SK-N-SH (cell line): ENCODE measurements around the gene SMU1.

Experiments
- CHD2 ChIP-seq: fragments of 150-350 bp; IDR thresholded peaks from 2 replicates; pipeline ENCODE4 v1.6.1; 2018; ENCODE audit warnings: low read length; ENCODE audit not compliant: partially characterized antibody
- CTCF ChIP-seq: fragments of 200-600 bp; sonication (generic); IDR thresholded peaks from 2 replicates; pipeline ENCODE4 v1.6.1; 2017; ENCODE audit warnings: antibody characterized with exemption, mild to moderate bottlenecking, moderate library complexity
- EP300 ChIP-seq, 2 experiments: IDR thresholded peaks; 2 replicates each; pipeline versions ENCODE4 v1.4.0 to v1.6.1; 2012; ENCODE audit warnings: borderline replicate concordance in 1 of 2, low read depth in 1 of 2, low read length in 1 of 2
- EZH2phosphoT487 ChIP-seq: fragments of 200-600 bp; sonication (generic); IDR thresholded peaks from 2 replicates; pipeline ENCODE4 v1.6.1; 2017; ENCODE audit warnings: low read depth, mixed run types, mild to moderate bottlenecking, antibody characterized with exemption, moderate library complexity, borderline replicate concordance
- MAX ChIP-seq: IDR thresholded peaks from 2 replicates; pipeline ENCODE4 v1.4.0; 2012; ENCODE audit warnings: low read depth
- MEF2A ChIP-seq: IDR thresholded peaks from 2 replicates; pipeline ENCODE4 v1.4.0; 2012; ENCODE audit warnings: low read depth, borderline replicate concordance
- MXI1 ChIP-seq: IDR thresholded peaks from 2 replicates; pipeline ENCODE4 v1.6.1; 2012; ENCODE audit warnings: mild to moderate bottlenecking, low read depth, low read length, improper control_type of control experiment
- POLR2AphosphoS5 ChIP-seq: IDR thresholded peaks from 2 replicates; pipeline ENCODE4 v1.6.1; 2012; ENCODE audit warnings: low read depth, low read length
- RAD21 ChIP-seq: IDR thresholded peaks from 2 replicates; pipeline ENCODE4 v1.6.1; 2012; ENCODE audit warnings: mild to moderate bottlenecking, low read length
- RCOR1 ChIP-seq: fragments of 150-350 bp; IDR thresholded peaks from 2 replicates; pipeline ENCODE4 v1.6.1; 2017; ENCODE audit warnings: antibody characterized with exemption, low read length
- REST ChIP-seq: IDR thresholded peaks from 2 replicates; pipeline ENCODE4 v1.6.1; 2012; ENCODE audit warnings: mild to moderate bottlenecking, low read depth, low read length, moderate library complexity
- ZBTB33 ChIP-seq: IDR thresholded peaks from 2 replicates; pipeline ENCODE4 v1.4.0; 2012; ENCODE audit warnings: low read depth, borderline replicate concordance

- TF ChIP-seq CTCF (no peak), EZH2phosphoT487 (no peak), ZBTB33 (no peak), MAX (no peak), REST (no peak), POLR2AphosphoS5 (no peak), RAD21 (no peak), CHD2 (no peak), MXI1 (no peak), MEF2A (no peak), RCOR1 (no peak), EP300 (IDR thresholded peaks at IDR 0.05; ENCODE audit: borderline replicate concordance in 1 of 2, low read depth in 1 of 2, low read length in 1 of 2) (no peak)
Observed at GRCh38 chr9:33019797-33020196, 56.7 kb downstream of the SMU1 start.
